ENCODE data around the gene PGRMC2.

- TF ChIP-seq CTCF (IDR thresholded peaks at IDR 0.05; ENCODE audit: low read depth, low read length, missing input control) = no peak
- TF ChIP-seq TAF1 (conservative IDR thresholded peaks at IDR 0.05) = no peak
- no peak for TF ChIP-seq JUND (IDR thresholded peaks at IDR 0.05)
- TF ChIP-seq ATF3 (IDR thresholded peaks at IDR 0.05) = no peak
- no peak for TF ChIP-seq RAD21 (IDR thresholded peaks at IDR 0.05)
- TF ChIP-seq EGR1 (IDR thresholded peaks at IDR 0.05; ENCODE audit: low read depth in 2 of 2) = no peak
- no peak for TF ChIP-seq REST (IDR thresholded peaks at IDR 0.05)
- TF ChIP-seq MAX (IDR thresholded peaks at IDR 0.05) = no peak
- TF ChIP-seq YY1 (IDR thresholded peaks at IDR 0.05) = no peak
- no peak for TF ChIP-seq GABPA (IDR thresholded peaks at IDR 0.05 in 1 of 2, conservative IDR thresholded peaks at IDR 0.05 in 1 of 2)
- no peak for TF ChIP-seq HNF4A (conservative IDR thresholded peaks at IDR 0.05)
- no peak for TF ChIP-seq RXRA (IDR thresholded peaks at IDR 0.05)
- TF ChIP-seq ZBTB33 (IDR thresholded peaks at IDR 0.05) = no peak
These were observed 46.6 kb downstream of the PGRMC2 start for GRCh38 chr4:128241019-128241418.
